Measurements from ENCODE around the gene PEX11G. TPM values are rescaled to one million over a fixed set of nuclear protein-coding genes. Genes with fewer than 3 reads are reported as not detected.

Gene PEX11G
- total RNA-seq, 1 donor from 2014 or later, result 3.1 TPM

- no peaks in the 10 kb centered on the region for H3K9me3 ChIP-seq (ENCODE audit: control insufficient read depth in 3 of 3, low read length in 3 of 3)
- peaks cover 21 to 34% (median 32%) of the 10 kb centered on the region in 3 donors for H3K4me1 ChIP-seq (ENCODE audit: control insufficient read depth in 3 of 3, insufficient read depth in 3 of 3, low read length in 3 of 3)
- no peaks in the 10 kb centered on the region for H3K27me3 ChIP-seq (ENCODE audit: control insufficient read depth in 3 of 3, insufficient read depth in 3 of 3, low read length in 3 of 3)
- peaks cover 14 to 18% (median 17%) of the 10 kb centered on the region in 3 donors for H3K36me3 ChIP-seq (ENCODE audit: control insufficient read depth in 3 of 3, insufficient read depth in 3 of 3, low read length in 3 of 3)
- peak overlapping the region; percentile 29 for H3K27ac ChIP-seq (ENCODE audit: low read depth, low read length)
- peak overlapping the region; percentile 60 to 83 (median 82) for H3K9ac ChIP-seq (ENCODE audit: low read depth in 1 of 3, low read length in 3 of 3)
- peak overlapping the region; percentile 72 to 87 (median 81) for H3K4me3 ChIP-seq (ENCODE audit: low read length in 3 of 3)
Observed at GRCh38 chr19:7521551-7522071, 32.8 kb upstream of the PEX11G start.

GRCh38 chr19:7520131-7521051, 31.6 kb upstream of the PEX11G start:
- no peak overlapping the region for H3K4me3 ChIP-seq (ENCODE audit: low read length in 3 of 3)
- no peak overlapping the region for H3K9ac ChIP-seq (ENCODE audit: low read depth in 1 of 3, low read length in 3 of 3)
- no peaks in the 10 kb centered on the region for H3K27me3 ChIP-seq (ENCODE audit: control insufficient read depth in 3 of 3, insufficient read depth in 3 of 3, low read length in 3 of 3)
- peaks cover 23 to 40% (median 38%) of the 10 kb centered on the region in 3 donors for H3K4me1 ChIP-seq (ENCODE audit: control insufficient read depth in 3 of 3, insufficient read depth in 3 of 3, low read length in 3 of 3)
- no peaks in the 10 kb centered on the region for H3K9me3 ChIP-seq (ENCODE audit: control insufficient read depth in 3 of 3, low read length in 3 of 3)
- H3K27ac ChIP-seq (ENCODE audit: low read depth, low read length), result no peak overlapping the region
- H3K36me3 ChIP-seq (ENCODE audit: control insufficient read depth in 3 of 3, insufficient read depth in 3 of 3, low read length in 3 of 3), result peaks cover 2 to 11% (median 10%) of the 10 kb centered on the region in 3 donors

- Histone ChIP-seq H3K9ac (ENCODE audit: low read depth in 1 of 3, low read length in 3 of 3) (no peak overlapping the region), H3K9me3 (ENCODE audit: control insufficient read depth in 3 of 3, low read length in 3 of 3) (no peaks in the 10 kb centered on the region)
Observed at GRCh38 chr19:7519361-7520130, 30.7 kb upstream of the PEX11G start.

GRCh38 chr19:7516878-7517277, 28.0 kb upstream of the PEX11G start:
- Histone ChIP-seq H3K4me1 (ENCODE audit: control insufficient read depth in 3 of 3, insufficient read depth in 3 of 3, low read length in 3 of 3) (peaks cover 11 to 26% (median 22%) of the 10 kb centered on the region in 3 donors), H3K9ac (ENCODE audit: low read depth in 1 of 3, low read length in 3 of 3) (peak overlapping the region; percentile 92 to 98 (median 94)), H3K27ac (ENCODE audit: low read depth, low read length) (peak overlapping the region; percentile 73)

More at GRCh38 chr19:7519361-7520130, 30.7 kb upstream of the PEX11G start:
- no peaks in the 10 kb centered on the region for H3K27me3 ChIP-seq (ENCODE audit: control insufficient read depth in 3 of 3, insufficient read depth in 3 of 3, low read length in 3 of 3)
- H3K4me3 ChIP-seq (ENCODE audit: low read length in 3 of 3), result no peak overlapping the region
- peaks cover 23 to 40% (median 40%) of the 10 kb centered on the region in 3 donors for H3K4me1 ChIP-seq (ENCODE audit: control insufficient read depth in 3 of 3, insufficient read depth in 3 of 3, low read length in 3 of 3)
- H3K36me3 ChIP-seq (ENCODE audit: control insufficient read depth in 3 of 3, insufficient read depth in 3 of 3, low read length in 3 of 3), result peaks cover 0 to 8% (median 6%) of the 10 kb centered on the region in 3 donors
- no peak overlapping the region for H3K27ac ChIP-seq (ENCODE audit: low read depth, low read length)

GRCh38 chr19:7516333-7516732, 27.5 kb upstream of the PEX11G start:
- peak overlapping the region; percentile 73 for H3K27ac ChIP-seq (ENCODE audit: low read depth, low read length)
- H3K4me1 ChIP-seq (ENCODE audit: control insufficient read depth in 3 of 3, insufficient read depth in 3 of 3, low read length in 3 of 3), result peaks cover 7 to 22% (median 19%) of the 10 kb centered on the region in 3 donors
- H3K9ac ChIP-seq (ENCODE audit: low read depth in 1 of 3, low read length in 3 of 3), result peak overlapping the region; percentile 92 to 98 (median 94)
- peak overlapping the region; percentile 72 to 79 (median 78) for H3K4me3 ChIP-seq (ENCODE audit: low read length in 3 of 3)
- H3K9me3 ChIP-seq (ENCODE audit: control insufficient read depth in 3 of 3, low read length in 3 of 3), result no peaks in the 10 kb centered on the region
- H3K36me3 ChIP-seq (ENCODE audit: control insufficient read depth in 3 of 3, insufficient read depth in 3 of 3, low read length in 3 of 3), result peaks cover 0 to 4% (median 3%) of the 10 kb centered on the region in 3 donors
- H3K27me3 ChIP-seq (ENCODE audit: control insufficient read depth in 3 of 3, insufficient read depth in 3 of 3, low read length in 3 of 3), result no peaks in the 10 kb centered on the region

More at GRCh38 chr19:7516878-7517277, 28.0 kb upstream of the PEX11G start:
- Histone ChIP-seq H3K4me3 (ENCODE audit: low read length in 3 of 3) (peak overlapping the region; percentile 72 to 79 (median 78)), H3K27me3 (ENCODE audit: control insufficient read depth in 3 of 3, insufficient read depth in 3 of 3, low read length in 3 of 3) (no peaks in the 10 kb centered on the region), H3K9me3 (ENCODE audit: control insufficient read depth in 3 of 3, low read length in 3 of 3) (no peaks in the 10 kb centered on the region), H3K36me3 (ENCODE audit: control insufficient read depth in 3 of 3, insufficient read depth in 3 of 3, low read length in 3 of 3) (peaks cover 0 to 4% (median 3%) of the 10 kb centered on the region in 3 donors)

- Histone ChIP-seq H3K9me3 (ENCODE audit: control insufficient read depth in 3 of 3, low read length in 3 of 3) (no peaks in the 10 kb centered on the region), H3K27ac (ENCODE audit: low read depth, low read length) (peak within 1 kb of the TSS; percentile 73), H3K4me3 (ENCODE audit: low read length in 3 of 3) (peak within 1 kb of the TSS; percentile 78 to 79 (median 79)), H3K9ac (ENCODE audit: low read depth in 1 of 3, low read length in 3 of 3) (peak within 1 kb of the TSS; percentile 92 to 98 (median 94)), H3K27me3 (ENCODE audit: control insufficient read depth in 3 of 3, insufficient read depth in 3 of 3, low read length in 3 of 3) (no peaks in the 10 kb centered on the region), H3K36me3 (ENCODE audit: control insufficient read depth in 3 of 3, insufficient read depth in 3 of 3, low read length in 3 of 3) (peaks cover 0 to 4% (median 3%) of the 10 kb centered on the region in 3 donors), H3K4me1 (ENCODE audit: control insufficient read depth in 3 of 3, insufficient read depth in 3 of 3, low read length in 3 of 3) (peaks cover 7 to 19% (median 18%) of the 10 kb centered on the region in 3 donors)
Observed at GRCh38 chr19:7515645-7516151, 26.9 kb upstream of the PEX11G start, which contains the start of gene ZNF358. Gene ZNF358 (plus strand): TSS chr19:7516103. CDS start chr19:7519243, 3,140 bp downstream.

GRCh38 chr19:7515110-7515644, 26.3 kb upstream of the PEX11G start:
- H3K36me3 ChIP-seq (ENCODE audit: control insufficient read depth in 3 of 3, insufficient read depth in 3 of 3, low read length in 3 of 3), result peaks cover 0 to 4% (median 3%) of the 10 kb centered on the region in 3 donors
- H3K27me3 ChIP-seq (ENCODE audit: control insufficient read depth in 3 of 3, insufficient read depth in 3 of 3, low read length in 3 of 3), result peaks cover 0 to 2% (median 0%) of the 10 kb centered on the region in 3 donors
- peaks cover 7 to 19% (median 15%) of the 10 kb centered on the region in 3 donors for H3K4me1 ChIP-seq (ENCODE audit: control insufficient read depth in 3 of 3, insufficient read depth in 3 of 3, low read length in 3 of 3)
- peak overlapping the region; percentile 73 to 83 (median 77) for H3K9ac ChIP-seq (ENCODE audit: low read depth in 1 of 3, low read length in 3 of 3)
- peak overlapping the region in 2 of 3 donors; percentile 73 to 79 for H3K4me3 ChIP-seq (ENCODE audit: low read length in 3 of 3)
- peak overlapping the region; percentile 72 for H3K27ac ChIP-seq (ENCODE audit: low read depth, low read length)
- H3K9me3 ChIP-seq (ENCODE audit: control insufficient read depth in 3 of 3, low read length in 3 of 3), result no peaks in the 10 kb centered on the region

GRCh38 chr19:7513809-7514642, 25.2 kb upstream of the PEX11G start:
- peaks cover 0 to 7% (median 0%) of the 10 kb centered on the region in 3 donors for H3K27me3 ChIP-seq (ENCODE audit: control insufficient read depth in 3 of 3, insufficient read depth in 3 of 3, low read length in 3 of 3)
- H3K9me3 ChIP-seq (ENCODE audit: control insufficient read depth in 3 of 3, low read length in 3 of 3), result no peaks in the 10 kb centered on the region
- H3K27ac ChIP-seq (ENCODE audit: low read depth, low read length), result no peak overlapping the region
- H3K9ac ChIP-seq (ENCODE audit: low read depth in 1 of 3, low read length in 3 of 3), result no peak overlapping the region
- peaks cover 7 to 19% (median 15%) of the 10 kb centered on the region in 3 donors for H3K4me1 ChIP-seq (ENCODE audit: control insufficient read depth in 3 of 3, insufficient read depth in 3 of 3, low read length in 3 of 3)
- no peaks in the 10 kb centered on the region for H3K36me3 ChIP-seq (ENCODE audit: control insufficient read depth in 3 of 3, insufficient read depth in 3 of 3, low read length in 3 of 3)
- H3K4me3 ChIP-seq (ENCODE audit: low read length in 3 of 3), result no peak overlapping the region

Measured in skeletal muscle tissue (tissue), 4 donors.